Measurements from ENCODE around the gene DPH1.

DPH1 gene

GRCh38 chr17:2027528-2028233, 2.3 kb upstream of the DPH1 start:
- DNase-seq (ENCODE audit: low read depth, low spot score), result no peak

DNA sequence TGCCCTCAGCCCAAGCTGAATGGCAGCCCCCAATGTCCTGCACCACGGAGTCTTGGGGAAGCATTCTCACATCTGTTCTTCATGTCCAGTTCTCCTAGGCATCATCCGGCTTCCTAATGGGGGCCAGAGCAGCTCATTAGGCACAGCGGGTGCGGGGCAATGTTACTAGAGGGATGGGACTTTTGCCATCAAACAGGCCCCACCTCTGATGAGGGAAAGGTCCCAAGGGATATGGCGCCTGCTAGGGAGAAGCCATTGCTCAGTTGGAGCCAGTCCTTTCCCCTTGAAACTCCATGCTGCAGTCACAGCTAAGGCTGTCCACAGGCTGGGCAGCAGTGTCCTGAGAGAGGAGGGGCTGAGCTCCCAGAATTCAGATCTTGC, 1.7 kb upstream of the DPH1 start:
- no peak for DNase-seq (ENCODE audit: low read depth, low spot score)

DNA sequence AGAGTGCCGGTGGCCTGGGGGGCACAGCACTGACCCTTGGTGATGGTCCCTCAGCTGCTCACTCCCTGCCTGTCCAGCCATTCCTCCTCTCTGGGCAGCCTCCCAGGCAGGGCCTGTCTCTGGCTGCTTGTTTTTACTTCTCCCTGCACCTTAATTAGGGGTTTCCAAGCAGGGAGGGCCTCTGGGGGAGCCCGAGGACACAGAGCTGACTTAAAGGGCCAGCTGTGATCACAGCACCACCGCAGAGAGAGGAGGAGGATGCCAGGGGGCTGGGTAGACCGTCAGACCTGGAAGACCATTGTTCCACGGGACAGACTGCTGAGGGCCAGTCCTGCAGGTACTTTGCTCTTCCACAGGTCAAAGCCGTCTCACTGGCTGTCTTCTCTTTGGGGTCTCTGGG, 1.2 kb upstream of the DPH1 start:
- no peak for DNase-seq (ENCODE audit: low read depth, low spot score)

GRCh38 chr17:2030779-2031163, 818 bp downstream of the DPH1 start:
- no peak for DNase-seq (ENCODE audit: low read depth, low spot score)

GRCh38 chr17:2033153-2033552, 3.2 kb downstream of the DPH1 start:
- DNase-seq (ENCODE audit: low read depth, low spot score), result no peak

DNA sequence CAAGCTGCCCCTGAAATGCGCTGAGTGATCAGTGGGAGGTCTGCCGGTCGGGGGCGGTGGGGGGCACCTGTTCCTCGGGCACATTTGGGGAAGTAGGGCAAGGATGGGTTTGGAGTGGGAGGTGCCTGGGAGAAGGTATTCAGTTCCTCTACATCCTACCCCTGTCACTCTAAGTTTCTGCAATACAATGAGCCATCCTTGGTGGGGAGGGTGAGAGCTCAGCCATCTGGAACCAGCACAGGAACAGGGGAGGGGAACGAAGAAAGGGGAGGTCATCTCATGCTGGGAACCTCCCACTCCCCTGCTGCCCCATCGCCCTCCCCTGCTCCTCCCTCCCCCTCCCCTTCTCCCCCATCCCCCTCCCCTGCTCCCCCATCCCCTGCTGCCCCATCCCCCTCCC, 4.2 kb downstream of the DPH1 start:
- DNase-seq (ENCODE audit: low read depth, low spot score), result no peak

- no peak for DNase-seq (ENCODE audit: low read depth, low spot score)
Measured at GRCh38 chr17:2034806-2035540, 5.0 kb downstream of the DPH1 start.

- no peak for DNase-seq (ENCODE audit: low read depth, low spot score)
Measured at GRCh38 chr17:2035541-2036488, 5.9 kb downstream of the DPH1 start.

- DNase-seq (ENCODE audit: low read depth, low spot score), result no peak
Measured at GRCh38 chr17:2037155-2037554, 7.2 kb downstream of the DPH1 start.

- DNase-seq (ENCODE audit: low read depth, low spot score), result no peak
Measured at GRCh38 chr17:2040219-2040827, 10.4 kb downstream of the DPH1 start.

- DNase-seq (ENCODE audit: low read depth, low spot score), result no peak
Measured at GRCh38 chr17:2040942-2041560, 11.1 kb downstream of the DPH1 start.

GRCh38 chr17:2041561-2042389, 11.8 kb downstream of the DPH1 start, which contains the start of gene OVCA2:
OVCA2 (plus strand) TSS chr17:2042022; CDS start chr17:2042048, 26 bp downstream.
- peak; percentile 95 for DNase-seq (ENCODE audit: low read depth, low spot score)

GRCh38 chr17:2042390-2042847, 12.5 kb downstream of the DPH1 start:
- DNase-seq (ENCODE audit: low read depth, low spot score), result no peak

DNA sequence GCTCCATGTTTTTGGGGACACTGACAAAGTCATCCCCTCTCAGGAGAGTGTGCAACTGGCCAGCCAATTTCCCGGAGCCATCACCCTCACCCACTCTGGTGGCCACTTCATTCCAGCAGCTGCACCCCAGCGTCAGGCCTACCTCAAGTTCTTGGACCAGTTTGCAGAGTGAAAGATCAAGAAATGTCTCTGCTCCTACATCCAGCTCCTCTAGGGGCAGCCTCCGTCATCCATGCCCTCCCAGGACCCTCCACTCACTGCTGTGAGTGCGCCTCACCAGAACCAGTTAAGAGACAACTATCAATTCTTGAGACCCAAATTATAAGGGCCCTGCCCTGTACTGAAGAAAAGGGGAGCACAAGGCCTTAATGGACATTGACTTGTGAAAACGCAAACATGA, 13.0 kb downstream of the DPH1 start:
- no peak for DNase-seq (ENCODE audit: low read depth, low spot score)

DNA sequence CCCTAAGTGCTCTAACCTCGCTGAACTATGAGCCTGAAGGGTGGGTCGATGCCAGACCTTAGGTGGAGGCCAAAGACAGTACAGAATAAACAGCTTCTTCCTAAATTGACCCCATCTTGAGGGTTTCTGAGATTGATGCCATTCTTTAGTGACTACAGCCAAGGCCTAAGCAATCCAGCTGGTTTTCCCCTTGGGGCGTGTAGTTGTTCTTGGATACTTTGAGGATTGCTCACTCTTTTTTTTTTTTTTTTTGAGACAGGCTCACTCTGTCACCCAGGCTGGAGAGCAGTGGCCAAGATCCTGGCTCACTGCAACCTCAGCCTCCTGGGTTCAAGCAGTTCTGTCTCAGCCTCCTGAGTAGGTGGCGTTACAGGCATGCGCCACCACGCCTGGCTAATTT, 13.8 kb downstream of the DPH1 start:
- DNase-seq (ENCODE audit: low read depth, low spot score), result no peak

DNA sequence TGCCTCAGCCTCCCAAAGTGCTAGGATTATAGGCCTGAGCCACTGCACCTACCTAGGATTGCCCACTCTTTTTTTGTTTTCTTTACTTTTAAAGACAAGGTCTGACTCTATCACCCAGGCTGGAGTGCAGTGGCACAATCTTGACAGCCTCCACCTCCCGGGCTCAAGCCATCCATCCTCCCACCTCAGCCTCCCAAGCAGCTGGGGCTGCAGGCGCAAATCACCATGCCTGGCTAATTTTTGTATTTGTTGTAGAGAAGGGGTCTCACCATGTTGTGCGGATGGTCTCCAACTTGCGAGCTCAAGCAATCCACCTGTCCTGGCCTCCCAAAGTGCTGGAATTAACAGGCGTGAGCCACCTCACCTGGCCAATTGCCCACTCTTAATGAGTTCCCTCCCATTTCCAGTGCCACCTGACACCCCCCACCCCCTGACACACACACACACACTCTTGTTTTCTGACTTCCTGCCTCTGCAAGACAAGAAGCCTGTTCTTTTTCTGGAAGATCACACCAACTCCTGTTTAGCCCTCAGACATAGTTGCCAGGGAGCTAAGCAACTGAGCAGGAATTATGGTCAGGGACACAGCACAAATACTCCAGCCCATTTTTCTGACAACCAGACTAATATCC, 14.4 kb downstream of the DPH1 start:
- no peak for DNase-seq (ENCODE audit: low read depth, low spot score)

DNA sequence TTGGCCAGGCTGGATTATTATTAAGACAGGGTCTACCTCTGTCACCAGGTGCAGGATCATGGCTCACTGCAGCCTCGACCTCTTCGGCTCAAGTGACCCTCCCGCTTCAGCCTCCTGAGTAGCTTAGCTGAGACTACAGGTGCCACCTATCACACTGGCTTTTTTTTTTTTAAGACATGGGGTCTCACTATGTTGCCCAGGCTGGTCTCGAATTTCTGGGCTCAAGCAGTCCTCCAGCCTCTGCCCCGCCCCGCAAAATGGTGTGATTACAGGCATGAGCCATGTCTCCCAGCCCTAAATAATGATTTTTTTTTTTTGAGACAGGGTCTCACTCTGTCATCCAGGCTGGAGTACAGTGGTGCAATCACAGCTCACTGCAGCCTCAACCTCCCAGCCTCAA, 17.6 kb downstream of the DPH1 start:
- DNase-seq (ENCODE audit: low read depth, low spot score), result no peak

GRCh38 chr17:2048805-2049204, 18.9 kb downstream of the DPH1 start:
- DNase-seq (ENCODE audit: low read depth, low spot score), result no peak

GRCh38 chr17:2049333-2050299, 19.7 kb downstream of the DPH1 start:
- DNase-seq (ENCODE audit: low read depth, low spot score), result peak; percentile 72

Measured in activated naive CD8-positive, alpha-beta T cell treated with anti-CD3 and anti-CD28 coated beads, Interleukin-2, amount 50 U/mL, for 16 hours (primary cell).